Hepatocyte (in vitro differentiated cells): ENCODE measurements around the gene USP44. TPM values are rescaled to one million over a fixed set of nuclear protein-coding genes. Genes with fewer than 3 reads are reported as not detected.
"Not testable (repeated sequence)": the region's sequence is repeated elsewhere in the genome, so short reads cannot be mapped to it uniquely, and the experiment has no call there.

Source experiments
- DNase-seq: peaks from one replicate; pipeline ENCODE4 v3.0.0-alpha.2; 2016; ENCODE audit warnings: low spot score
- H2AFZ ChIP-seq: fragments of 200-600 bp; sonication (generic); 2 replicates; pipeline ENCODE4 v1.6.0; 2016; ENCODE audit warnings: antibody characterized with exemption, mild to moderate bottlenecking
- H3K27ac ChIP-seq: fragments of 200-600 bp; sonication (generic); 2 replicates; pipeline ENCODE4 v1.5.1; 2016; ENCODE audit warnings: mild to moderate bottlenecking
- H3K27me3 ChIP-seq: fragments of 200-600 bp; sonication (generic); 2 replicates; pipeline ENCODE4 v1.6.1; 2016
- H3K36me3 ChIP-seq: fragments of 200-600 bp; sonication (generic); replicated peaks from 2 replicates; pipeline ENCODE4 v1.5.1; 2016; ENCODE audit warnings: low read depth; ENCODE audit not compliant: insufficient read depth
- H3K4me1 ChIP-seq: fragments of 200-600 bp; sonication (generic); 2 replicates; pipeline ENCODE4 v1.5.1; 2016; ENCODE audit warnings: mild to moderate bottlenecking, moderate library complexity; ENCODE audit not compliant: insufficient read depth
- H3K4me2 ChIP-seq: fragments of 200-600 bp; sonication (generic); 2 replicates; pipeline ENCODE4 v1.6.0; 2016
- H3K4me3 ChIP-seq: fragments of 200-600 bp; sonication (generic); 2 replicates; pipeline ENCODE4 v1.5.1; 2016; ENCODE audit warnings: mild to moderate bottlenecking
- H3K79me2 ChIP-seq: fragments of 200-600 bp; sonication (generic); 2 replicates; pipeline ENCODE4 v1.6.0; 2017; ENCODE audit warnings: mild to moderate bottlenecking
- H3K9me2 ChIP-seq: fragments of 200-600 bp; sonication (generic); replicated peaks from 2 replicates; pipeline ENCODE4 v1.6.0; 2017; ENCODE audit warnings: mild to moderate bottlenecking; ENCODE audit not compliant: insufficient read depth
- H3K9me3 ChIP-seq: fragments of 200-600 bp; sonication (generic); 2 replicates; pipeline ENCODE4 v1.5.1; 2016; ENCODE audit warnings: low read depth, mild to moderate bottlenecking
- H4K20me1 ChIP-seq: fragments of 200-600 bp; sonication (generic); 2 replicates; pipeline ENCODE4 v1.6.0; 2016; ENCODE audit warnings: mild to moderate bottlenecking; ENCODE audit not compliant: insufficient read depth, poor library complexity, severe bottlenecking
- CTCF ChIP-seq: fragments of 200-600 bp; sonication (generic); IDR thresholded peaks from 2 replicates; pipeline ENCODE4 v1.5.1; 2016; ENCODE audit warnings: antibody characterized with exemption, mild to moderate bottlenecking; ENCODE audit not compliant: poor library complexity
- EZH2 ChIP-seq: fragments of 200-600 bp; sonication (generic); IDR thresholded peaks from 2 replicates; pipeline ENCODE4 v1.6.1; 2016; ENCODE audit warnings: antibody characterized with exemption, mild to moderate bottlenecking, borderline replicate concordance
- EZH2phosphoT487 ChIP-seq: fragments of 200-600 bp; sonication (generic); IDR thresholded peaks from one replicate; pipeline ENCODE4 v1.6.1; 2018; ENCODE audit warnings: antibody characterized with exemption, mild to moderate bottlenecking, low read depth, moderate library complexity; ENCODE audit not compliant: unreplicated experiment, severe bottlenecking
- WGBS: methylation state at CpG from one replicate; pipeline ENCODE4 v1.1.6; 2016; ENCODE audit warnings: low lambda C conversion rate; ENCODE audit errors: missing lambda C conversion rate; 5-methylcytosine and 5-hydroxymethylcytosine counted together
- polyA plus RNA-seq: library from polyadenylated mRNA; unstranded; fragments of >200 nt; fragmentation: Nextera tagmentation; extraction: Ambion mirVana; gene quantifications from 2 replicates; pipeline ENCODE4 v1.2.1, GENCODE V29; 2016
- total RNA-seq: library from RNA; depleted of rRNA; stranded (reverse); fragments of >200 nt; gene quantifications from 2 replicates; pipeline ENCODE4 v1.2.3, GENCODE V29; 2014

The USP44 gene
- total and polyA plus RNA-seq, 2 experiments from 2014 or later, result 0.80 TPM; not detected in 1

- H3K4me3 ChIP-seq, result no peak overlapping the region
- H3K27ac ChIP-seq, result no peak overlapping the region
- H2AFZ ChIP-seq, result no peak overlapping the region
- WGBS, result 97% methylated on average over 2 of the region's 2 CpGs
- no peaks in the 10 kb centered on the region for H4K20me1 ChIP-seq
- peaks cover 5% of the 10 kb centered on the region for H3K36me3 ChIP-seq
- TF ChIP-seq EZH2 (no peak), EZH2phosphoT487 (no peak), CTCF (no peak)
- H3K27me3 ChIP-seq, result no peaks in the 10 kb centered on the region
- no peaks in the 10 kb centered on the region for H3K9me3 ChIP-seq
- peaks cover 28% of the 10 kb centered on the region for H3K79me2 ChIP-seq
- no peaks in the 10 kb centered on the region for H3K4me1 ChIP-seq
- H3K9me2 ChIP-seq, result no peaks in the 10 kb centered on the region
- no peak for DNase-seq
- no peak overlapping the region for H3K4me2 ChIP-seq
Observed at GRCh38 chr12:95494888-95495287, 56.4 kb downstream of the USP44 start.

DNA sequence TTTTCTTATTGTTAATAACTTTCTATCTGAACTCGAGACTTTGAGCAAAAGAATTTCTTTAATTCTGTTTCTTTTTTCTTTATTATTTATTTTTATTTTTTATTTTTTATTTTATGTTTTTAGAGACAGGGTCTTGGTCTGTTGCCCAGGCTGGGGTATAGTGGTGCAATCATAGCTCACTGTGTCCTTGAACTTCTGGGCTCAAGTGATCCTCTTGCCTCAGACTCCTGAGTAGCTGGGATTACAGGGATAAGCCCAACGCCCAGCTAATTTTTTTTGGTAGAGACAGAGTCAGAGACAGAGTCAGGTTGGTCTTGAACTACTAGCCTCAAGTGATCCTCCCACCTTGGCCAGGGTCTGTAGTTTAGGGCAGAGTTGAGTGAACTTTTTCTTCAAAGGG, 58.8 kb downstream of the USP44 start:
- no peak overlapping the region for H3K4me2 ChIP-seq

DNA sequence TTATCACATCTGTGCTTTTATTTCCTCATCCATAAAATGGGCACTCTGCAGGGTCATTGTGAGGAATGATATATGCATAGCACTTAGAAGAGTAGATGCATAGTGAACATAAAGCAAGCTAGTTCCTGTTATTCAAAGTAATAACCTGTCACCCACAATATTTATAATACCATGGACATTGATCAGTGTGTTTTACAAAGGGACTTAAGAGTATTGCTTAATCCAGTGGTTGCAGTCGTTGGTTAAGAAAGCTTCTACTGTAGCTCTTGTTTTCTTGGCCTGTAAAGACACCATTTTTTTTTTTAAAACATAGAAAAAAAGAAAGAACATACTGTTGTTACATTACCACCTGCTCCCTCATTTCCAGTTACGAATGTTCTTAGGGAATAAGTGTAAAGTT, 64.3 kb downstream of the USP44 start:
- Histone ChIP-seq H3K36me3 (no peaks in the 10 kb centered on the region), H3K9me3 (no peaks in the 10 kb centered on the region), H3K27me3 (no peaks in the 10 kb centered on the region), H2AFZ (no peak overlapping the region), H4K20me1 (peaks cover 6% of the 10 kb centered on the region), H3K79me2 (peaks cover 37% of the 10 kb centered on the region), H3K4me3 (no peak overlapping the region), H3K4me1 (no peaks in the 10 kb centered on the region), H3K4me2 (no peak overlapping the region), H3K9me2 (no peaks in the 10 kb centered on the region), H3K27ac (no peak overlapping the region)
- WGBS, result 90% methylated on average over 2 of the region's 2 CpGs
- TF ChIP-seq EZH2 (no peak), CTCF (no peak), EZH2phosphoT487 (no peak)
- DNase-seq, result no peak

More for the DNA sequence above, 58.8 kb downstream of the USP44 start:
- DNase-seq, result no peak
- 93% methylated on average over 2 of the region's 2 CpGs for WGBS
- no peaks in the 10 kb centered on the region for H4K20me1 ChIP-seq
- no peak overlapping the region for H3K27ac ChIP-seq
- peaks cover 16% of the 10 kb centered on the region for H3K79me2 ChIP-seq
- peaks cover 5% of the 10 kb centered on the region for H3K36me3 ChIP-seq
- H3K9me3 ChIP-seq, result no peaks in the 10 kb centered on the region
- no peaks in the 10 kb centered on the region for H3K27me3 ChIP-seq
- no peak overlapping the region for H3K4me3 ChIP-seq
- no peaks in the 10 kb centered on the region for H3K9me2 ChIP-seq
- TF ChIP-seq EZH2phosphoT487 (no peak), EZH2 (no peak), CTCF (no peak)
- H2AFZ ChIP-seq, result no peak overlapping the region
- no peaks in the 10 kb centered on the region for H3K4me1 ChIP-seq

GRCh38 chr12:95484524-95484923, 66.8 kb downstream of the USP44 start:
- no peaks in the 10 kb centered on the region for H3K4me1 ChIP-seq
- H3K9me2 ChIP-seq, result no peaks in the 10 kb centered on the region
- TF ChIP-seq EZH2phosphoT487 (no peak), EZH2 (no peak), CTCF (no peak)
- no peaks in the 10 kb centered on the region for H3K36me3 ChIP-seq
- no peak overlapping the region for H3K4me3 ChIP-seq
- H3K4me2 ChIP-seq, result no peak overlapping the region
- no peaks in the 10 kb centered on the region for H3K27me3 ChIP-seq
- H3K9me3 ChIP-seq, result no peaks in the 10 kb centered on the region
- no peak overlapping the region for H3K27ac ChIP-seq
- no peak for DNase-seq
- no peak overlapping the region for H2AFZ ChIP-seq
- peaks cover 28% of the 10 kb centered on the region for H4K20me1 ChIP-seq
- H3K79me2 ChIP-seq, result peaks cover 57% of the 10 kb centered on the region

GRCh38 chr12:95482564-95482963, 68.7 kb downstream of the USP44 start:
- H4K20me1 ChIP-seq, result peaks cover 38% of the 10 kb centered on the region
- not testable (repeated sequence) for H3K27me3 ChIP-seq, DNase-seq, H3K4me3 ChIP-seq, H3K27ac ChIP-seq, H3K4me1 ChIP-seq, H3K36me3 ChIP-seq, H2AFZ ChIP-seq, H3K4me2 ChIP-seq, H3K9me3 ChIP-seq, H3K9me2 ChIP-seq
- WGBS, result 97% methylated on average over 6 of the region's 6 CpGs
- peaks cover 75% of the 10 kb centered on the region for H3K79me2 ChIP-seq
